ENCODE measurements around the gene KRIT1.

The KRIT1 gene

GRCh38 chr7:92246360-92247101 is 817 bp upstream of the KRIT1 start:
- Histone ChIP-seq H3K27ac (ENCODE audit: low read length) (peak overlapping the region; percentile 91), H3K9ac (ENCODE audit: low read length in 2 of 2) (peak overlapping the region; percentile 82 to 84), H3K4me3 (ENCODE audit: low read length in 2 of 2) (peak overlapping the region; percentile 91), H3K9me3 (ENCODE audit: control insufficient read depth in 2 of 2, low read length in 2 of 2) (no peaks in the 10 kb centered on the region), H3K36me3 (ENCODE audit: control insufficient read depth in 2 of 2, insufficient read depth in 2 of 2, low read length in 2 of 2) (no peaks in the 10 kb centered on the region), H3K4me1 (ENCODE audit: control insufficient read depth, insufficient read depth, low read length) (peaks cover 10% of the 10 kb centered on the region), H3K27me3 (ENCODE audit: control insufficient read depth in 1 of 2, insufficient read depth in 2 of 2, low read length in 2 of 2) (no peaks in the 10 kb centered on the region)

GRCh38 chr7:92244808-92245486 is 767 bp downstream of the KRIT1 start:
- Histone ChIP-seq H3K36me3 (ENCODE audit: control insufficient read depth in 2 of 2, insufficient read depth in 2 of 2, low read length in 2 of 2) (peaks cover 0 to 2% of the 10 kb centered on the region in 2 donors), H3K27me3 (ENCODE audit: control insufficient read depth in 1 of 2, insufficient read depth in 2 of 2, low read length in 2 of 2) (no peaks in the 10 kb centered on the region), H3K9ac (ENCODE audit: low read length in 2 of 2) (peak overlapping the region; percentile 84 to 94), H3K27ac (ENCODE audit: low read length) (peak overlapping the region; percentile 91), H3K4me3 (ENCODE audit: low read length in 2 of 2) (peak overlapping the region; percentile 91), H3K4me1 (ENCODE audit: control insufficient read depth, insufficient read depth, low read length) (peaks cover 10% of the 10 kb centered on the region), H3K9me3 (ENCODE audit: control insufficient read depth in 2 of 2, low read length in 2 of 2) (no peaks in the 10 kb centered on the region)

- Histone ChIP-seq H3K27ac (ENCODE audit: low read length) (no peak overlapping the region), H3K36me3 (ENCODE audit: control insufficient read depth in 2 of 2, insufficient read depth in 2 of 2, low read length in 2 of 2) (peaks cover 2 to 10% of the 10 kb centered on the region in 2 donors), H3K9me3 (ENCODE audit: control insufficient read depth in 2 of 2, low read length in 2 of 2) (no peaks in the 10 kb centered on the region), H3K9ac (ENCODE audit: low read length in 2 of 2) (no peak overlapping the region), H3K27me3 (ENCODE audit: control insufficient read depth in 1 of 2, insufficient read depth in 2 of 2, low read length in 2 of 2) (no peaks in the 10 kb centered on the region), H3K4me1 (ENCODE audit: control insufficient read depth, insufficient read depth, low read length) (peaks cover 10% of the 10 kb centered on the region), H3K4me3 (ENCODE audit: low read length in 2 of 2) (no peak overlapping the region)
Measured at GRCh38 chr7:92242972-92243371, 2.7 kb downstream of the KRIT1 start.

GRCh38 chr7:92230547-92230946 is 15.2 kb downstream of the KRIT1 start:
- Histone ChIP-seq H3K27ac (ENCODE audit: low read length) (no peak overlapping the region), H3K27me3 (ENCODE audit: control insufficient read depth in 1 of 2, insufficient read depth in 2 of 2, low read length in 2 of 2) (no peaks in the 10 kb centered on the region), H3K36me3 (ENCODE audit: control insufficient read depth in 2 of 2, insufficient read depth in 2 of 2, low read length in 2 of 2) (peaks cover 29 to 30% of the 10 kb centered on the region in 2 donors)

GRCh38 chr7:92228742-92229141 is 17.0 kb downstream of the KRIT1 start:
- no peak overlapping the region for H3K9ac ChIP-seq (ENCODE audit: low read length in 2 of 2)
- H3K36me3 ChIP-seq (ENCODE audit: control insufficient read depth in 2 of 2, insufficient read depth in 2 of 2, low read length in 2 of 2), result peaks cover 26 to 33% of the 10 kb centered on the region in 2 donors
- no peaks in the 10 kb centered on the region for H3K4me1 ChIP-seq (ENCODE audit: control insufficient read depth, insufficient read depth, low read length)
- no peaks in the 10 kb centered on the region for H3K9me3 ChIP-seq (ENCODE audit: control insufficient read depth in 2 of 2, low read length in 2 of 2)
- H3K27ac ChIP-seq (ENCODE audit: low read length), result no peak overlapping the region
- H3K4me3 ChIP-seq (ENCODE audit: low read length in 2 of 2), result no peak overlapping the region
- no peaks in the 10 kb centered on the region for H3K27me3 ChIP-seq (ENCODE audit: control insufficient read depth in 1 of 2, insufficient read depth in 2 of 2, low read length in 2 of 2)

More at GRCh38 chr7:92230547-92230946, 15.2 kb downstream of the KRIT1 start:
- Histone ChIP-seq H3K4me1 (ENCODE audit: control insufficient read depth, insufficient read depth, low read length) (no peaks in the 10 kb centered on the region), H3K9me3 (ENCODE audit: control insufficient read depth in 2 of 2, low read length in 2 of 2) (no peaks in the 10 kb centered on the region), H3K4me3 (ENCODE audit: low read length in 2 of 2) (no peak overlapping the region), H3K9ac (ENCODE audit: low read length in 2 of 2) (no peak overlapping the region)

- H3K36me3 ChIP-seq (ENCODE audit: control insufficient read depth in 2 of 2, insufficient read depth in 2 of 2, low read length in 2 of 2), result peaks cover 22 to 33% of the 10 kb centered on the region in 2 donors
- no peaks in the 10 kb centered on the region for H3K27me3 ChIP-seq (ENCODE audit: control insufficient read depth in 1 of 2, insufficient read depth in 2 of 2, low read length in 2 of 2)
- no peaks in the 10 kb centered on the region for H3K4me1 ChIP-seq (ENCODE audit: control insufficient read depth, insufficient read depth, low read length)
Measured at GRCh38 chr7:92228100-92228499, 17.6 kb downstream of the KRIT1 start.

GRCh38 chr7:92226981-92227380 is 18.7 kb downstream of the KRIT1 start:
- Histone ChIP-seq H3K9ac (ENCODE audit: low read length in 2 of 2) (no peak overlapping the region), H3K27me3 (ENCODE audit: control insufficient read depth in 1 of 2, insufficient read depth in 2 of 2, low read length in 2 of 2) (no peaks in the 10 kb centered on the region), H3K36me3 (ENCODE audit: control insufficient read depth in 2 of 2, insufficient read depth in 2 of 2, low read length in 2 of 2) (peaks cover 20 to 32% of the 10 kb centered on the region in 2 donors), H3K27ac (ENCODE audit: low read length) (no peak overlapping the region), H3K4me1 (ENCODE audit: control insufficient read depth, insufficient read depth, low read length) (no peaks in the 10 kb centered on the region), H3K9me3 (ENCODE audit: control insufficient read depth in 2 of 2, low read length in 2 of 2) (no peaks in the 10 kb centered on the region), H3K4me3 (ENCODE audit: low read length in 2 of 2) (no peak overlapping the region)

More at GRCh38 chr7:92228100-92228499, 17.6 kb downstream of the KRIT1 start:
- Histone ChIP-seq H3K27ac (ENCODE audit: low read length) (no peak overlapping the region), H3K9ac (ENCODE audit: low read length in 2 of 2) (no peak overlapping the region), H3K4me3 (ENCODE audit: low read length in 2 of 2) (no peak overlapping the region), H3K9me3 (ENCODE audit: control insufficient read depth in 2 of 2, low read length in 2 of 2) (no peaks in the 10 kb centered on the region)

GRCh38 chr7:92221766-92222165 is 23.9 kb downstream of the KRIT1 start:
- Histone ChIP-seq H3K9ac (ENCODE audit: low read length in 2 of 2) (no peak overlapping the region), H3K27me3 (ENCODE audit: control insufficient read depth in 1 of 2, insufficient read depth in 2 of 2, low read length in 2 of 2) (no peaks in the 10 kb centered on the region), H3K4me3 (ENCODE audit: low read length in 2 of 2) (no peak overlapping the region), H3K27ac (ENCODE audit: low read length) (no peak overlapping the region), H3K9me3 (ENCODE audit: control insufficient read depth in 2 of 2, low read length in 2 of 2) (no peaks in the 10 kb centered on the region), H3K4me1 (ENCODE audit: control insufficient read depth, insufficient read depth, low read length) (no peaks in the 10 kb centered on the region), H3K36me3 (ENCODE audit: control insufficient read depth in 2 of 2, insufficient read depth in 2 of 2, low read length in 2 of 2) (peaks cover 32 to 44% of the 10 kb centered on the region in 2 donors)

GRCh38 chr7:92206672-92207071 is 39.0 kb downstream of the KRIT1 start:
- Histone ChIP-seq H3K4me3 (ENCODE audit: low read length in 2 of 2) (no peak overlapping the region), H3K4me1 (ENCODE audit: control insufficient read depth, insufficient read depth, low read length) (no peaks in the 10 kb centered on the region), H3K36me3 (ENCODE audit: control insufficient read depth in 2 of 2, insufficient read depth in 2 of 2, low read length in 2 of 2) (peaks cover 12 to 38% of the 10 kb centered on the region in 2 donors), H3K9ac (ENCODE audit: low read length in 2 of 2) (no peak overlapping the region), H3K27ac (ENCODE audit: low read length) (no peak overlapping the region), H3K27me3 (ENCODE audit: control insufficient read depth in 1 of 2, insufficient read depth in 2 of 2, low read length in 2 of 2) (no peaks in the 10 kb centered on the region), H3K9me3 (ENCODE audit: control insufficient read depth in 2 of 2, low read length in 2 of 2) (no peaks in the 10 kb centered on the region)

- H3K9me3 ChIP-seq (ENCODE audit: control insufficient read depth in 2 of 2, low read length in 2 of 2), result no peaks in the 10 kb centered on the region
- no peaks in the 10 kb centered on the region for H3K27me3 ChIP-seq (ENCODE audit: control insufficient read depth in 1 of 2, insufficient read depth in 2 of 2, low read length in 2 of 2)
- no peaks in the 10 kb centered on the region for H3K4me1 ChIP-seq (ENCODE audit: control insufficient read depth, insufficient read depth, low read length)
- H3K36me3 ChIP-seq (ENCODE audit: control insufficient read depth in 2 of 2, insufficient read depth in 2 of 2, low read length in 2 of 2), result peaks cover 9 to 36% of the 10 kb centered on the region in 2 donors
- H3K9ac ChIP-seq (ENCODE audit: low read length in 2 of 2), result no peak overlapping the region
- no peak overlapping the region for H3K27ac ChIP-seq (ENCODE audit: low read length)
- no peak overlapping the region for H3K4me3 ChIP-seq (ENCODE audit: low read length in 2 of 2)
Measured at GRCh38 chr7:92205987-92206386, 39.7 kb downstream of the KRIT1 start.

GRCh38 chr7:92200791-92201190 is 44.9 kb downstream of the KRIT1 start:
- peaks cover 5 to 40% of the 10 kb centered on the region in 2 donors for H3K36me3 ChIP-seq (ENCODE audit: control insufficient read depth in 2 of 2, insufficient read depth in 2 of 2, low read length in 2 of 2)
- H3K4me1 ChIP-seq (ENCODE audit: control insufficient read depth, insufficient read depth, low read length), result no peaks in the 10 kb centered on the region
- no peak overlapping the region for H3K27ac ChIP-seq (ENCODE audit: low read length)
- H3K9me3 ChIP-seq (ENCODE audit: control insufficient read depth in 2 of 2, low read length in 2 of 2), result no peaks in the 10 kb centered on the region
- no peak overlapping the region for H3K9ac ChIP-seq (ENCODE audit: low read length in 2 of 2)
- no peak overlapping the region for H3K4me3 ChIP-seq (ENCODE audit: low read length in 2 of 2)
- no peaks in the 10 kb centered on the region for H3K27me3 ChIP-seq (ENCODE audit: control insufficient read depth in 1 of 2, insufficient read depth in 2 of 2, low read length in 2 of 2)
